Mucosa of rectum (tissue), 2 donors: Measurements from ENCODE around the gene MGST2.
A peak's percentile ranks its signal among the peaks of the same experiment; 100 is the strongest.
"Not testable (repeated sequence)": the region's sequence is repeated elsewhere in the genome, so short reads cannot be mapped to it uniquely, and the experiment has no call there.

Experiments
- H3K27ac ChIP-seq, 2 donors: one replicate each; pipeline ENCODE4 v1.7.0; 2013; ENCODE audit warnings: inconsistent platforms in 2 of 2, low read depth in 2 of 2, low read length in 2 of 2
- H3K27me3 ChIP-seq, 2 donors: one replicate each; pipeline ENCODE4 v1.7.0; 2013; ENCODE audit warnings: low read length in 2 of 2; ENCODE audit not compliant: control insufficient read depth in 2 of 2, insufficient read depth in 2 of 2
- H3K36me3 ChIP-seq, 2 donors: one replicate each; pipeline ENCODE4 v1.7.0; 2013; ENCODE audit warnings: low read length in 2 of 2; ENCODE audit not compliant: control insufficient read depth in 2 of 2, insufficient read depth in 2 of 2
- H3K4me1 ChIP-seq, 2 donors: one replicate each; pipeline ENCODE4 v1.7.0; 2013; ENCODE audit warnings: low read length in 2 of 2, mild to moderate bottlenecking in 1 of 2; ENCODE audit not compliant: control insufficient read depth in 2 of 2, insufficient read depth in 2 of 2
- H3K4me3 ChIP-seq, 2 donors: one replicate each; pipeline ENCODE4 v1.7.0; 2013; ENCODE audit warnings: low read length in 2 of 2
- H3K9ac ChIP-seq, 2 donors: one replicate each; pipeline ENCODE4 v1.7.0; 2013; ENCODE audit warnings: low read length in 2 of 2, low read depth in 1 of 2, mild to moderate bottlenecking in 1 of 2
- H3K9me3 ChIP-seq, 2 donors: one replicate each; pipeline ENCODE4 v1.7.0; 2013; ENCODE audit warnings: low read length in 2 of 2; ENCODE audit not compliant: control insufficient read depth in 2 of 2
- donor health status: healthy.
- donor health status: Normal muscosa, but diverticular disease.

The MGST2 gene

DNA sequence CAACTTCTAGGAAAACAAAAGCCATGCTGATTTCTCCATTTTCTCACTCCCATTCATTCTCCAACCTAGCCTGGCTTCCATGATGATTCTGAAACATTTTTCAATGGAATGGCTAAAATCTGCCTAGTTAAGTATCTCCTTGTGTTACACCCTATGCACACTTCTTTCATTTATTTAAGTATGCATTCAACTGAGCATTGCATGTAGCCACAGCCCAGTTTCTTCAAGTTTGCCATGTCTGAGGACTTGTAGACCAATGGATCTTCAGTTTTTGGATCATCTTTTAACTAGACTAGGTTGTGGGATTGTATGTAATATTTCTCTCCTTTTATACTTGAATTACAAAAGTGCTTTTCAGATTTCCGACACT is 35.5 kb upstream of the MGST2 start:
- no peaks in the 10 kb centered on the region for H3K27me3 ChIP-seq

GRCh38 chr4:139630991-139631390 is 34.6 kb upstream of the MGST2 start:
- Histone ChIP-seq H3K36me3 (no peaks in the 10 kb centered on the region), H3K9ac (no peak overlapping the region), H3K9me3 (no peaks in the 10 kb centered on the region), H3K4me1 (peaks cover 0 to 2% of the 10 kb centered on the region in 2 donors), H3K27ac (no peak overlapping the region), H3K4me3 (no peak overlapping the region), H3K27me3 (no peaks in the 10 kb centered on the region)

More for the DNA sequence above, 35.5 kb upstream of the MGST2 start:
- no peak overlapping the region for H3K4me3 ChIP-seq
- H3K4me1 ChIP-seq: peaks cover 0 to 2% of the 10 kb centered on the region in 2 donors
- H3K9ac ChIP-seq: no peak overlapping the region
- H3K9me3 ChIP-seq: no peaks in the 10 kb centered on the region
- H3K36me3 ChIP-seq: no peaks in the 10 kb centered on the region
- H3K27ac ChIP-seq: no peak overlapping the region

GRCh38 chr4:139631791-139632190 is 33.8 kb upstream of the MGST2 start:
- no peaks in the 10 kb centered on the region for H3K36me3 ChIP-seq
- H3K4me3 ChIP-seq: no peak overlapping the region
- no peak overlapping the region for H3K9ac ChIP-seq
- H3K4me1 ChIP-seq: peaks cover 0 to 2% of the 10 kb centered on the region in 2 donors
- H3K9me3 ChIP-seq: no peaks in the 10 kb centered on the region
- no peaks in the 10 kb centered on the region for H3K27me3 ChIP-seq
- H3K27ac ChIP-seq: no peak overlapping the region

DNA sequence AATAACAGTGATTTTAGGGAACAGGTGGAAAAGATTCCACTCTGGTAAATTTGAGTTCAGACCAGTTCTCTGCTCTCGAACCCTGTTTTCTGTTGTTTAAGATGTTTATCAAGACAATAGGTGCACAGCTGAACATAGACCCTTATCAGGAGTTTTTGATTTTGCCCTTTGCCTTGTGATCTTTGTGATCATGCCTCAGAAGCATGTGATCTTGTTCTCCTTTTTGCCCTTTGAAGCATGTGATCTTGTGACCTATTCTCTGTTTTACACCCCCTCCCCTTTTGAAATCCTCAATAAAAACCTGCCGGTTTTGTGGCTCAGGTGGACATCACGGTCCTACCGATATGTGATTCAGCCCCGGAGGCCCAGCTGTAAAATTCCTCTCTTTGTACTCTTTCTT is 32.9 kb upstream of the MGST2 start:
- H3K4me3 ChIP-seq: not testable (repeated sequence)

GRCh38 chr4:139633195-139633594 is 32.4 kb upstream of the MGST2 start:
- H3K36me3 ChIP-seq: no peaks in the 10 kb centered on the region
- peaks cover 0 to 2% of the 10 kb centered on the region in 2 donors for H3K9me3 ChIP-seq
- H3K27ac ChIP-seq: no peak overlapping the region
- peaks cover 0 to 2% of the 10 kb centered on the region in 2 donors for H3K4me1 ChIP-seq
- H3K27me3 ChIP-seq: no peaks in the 10 kb centered on the region
- H3K9ac ChIP-seq: no peak overlapping the region
- H3K4me3 ChIP-seq: peak overlapping the region; percentile 10 to 58

More for the DNA sequence above, 32.9 kb upstream of the MGST2 start:
- H3K27ac ChIP-seq, H3K27me3 ChIP-seq, H3K9ac ChIP-seq, H3K36me3 ChIP-seq, H3K4me1 ChIP-seq, H3K9me3 ChIP-seq: not testable (repeated sequence)

DNA sequence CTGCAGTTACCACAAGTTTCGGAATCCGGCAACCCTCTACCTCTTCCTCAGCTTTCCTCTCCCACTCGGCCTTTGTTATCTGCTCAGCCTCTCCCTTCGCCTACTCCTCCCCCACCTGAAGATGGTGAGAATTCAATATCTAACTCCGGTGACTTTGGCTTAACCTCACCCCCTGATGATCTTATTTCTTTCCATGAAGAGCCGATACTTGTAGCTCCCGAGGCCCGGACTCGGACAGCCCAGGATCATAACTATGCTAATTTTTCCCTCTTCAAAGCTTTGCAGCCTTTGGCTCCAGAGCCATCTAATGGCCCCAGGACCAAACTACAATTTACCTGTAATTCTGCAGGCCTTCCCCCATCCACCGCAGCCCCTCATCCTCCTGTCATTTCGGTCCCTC is 32.0 kb upstream of the MGST2 start:
- no peak overlapping the region for H3K27ac ChIP-seq
- H3K27me3 ChIP-seq: no peaks in the 10 kb centered on the region
- H3K4me3 ChIP-seq: peak overlapping the region; percentile 10 to 58
- no peaks in the 10 kb centered on the region for H3K4me1 ChIP-seq
- H3K36me3 ChIP-seq: no peaks in the 10 kb centered on the region
- H3K9ac ChIP-seq: no peak overlapping the region
- H3K9me3 ChIP-seq: peaks cover 0 to 2% of the 10 kb centered on the region in 2 donors

GRCh38 chr4:139635966-139636365 is 29.7 kb upstream of the MGST2 start:
- no peaks in the 10 kb centered on the region for H3K4me1 ChIP-seq
- H3K27me3 ChIP-seq: no peaks in the 10 kb centered on the region
- H3K9me3 ChIP-seq: peaks cover 0 to 5% of the 10 kb centered on the region in 2 donors
- H3K36me3 ChIP-seq: no peaks in the 10 kb centered on the region
- no peak overlapping the region for H3K9ac ChIP-seq
- no peak overlapping the region for H3K4me3 ChIP-seq
- no peak overlapping the region for H3K27ac ChIP-seq

GRCh38 chr4:139638306-139638705 is 27.3 kb upstream of the MGST2 start:
- not testable (repeated sequence) for H3K4me1 ChIP-seq, H3K36me3 ChIP-seq, H3K4me3 ChIP-seq, H3K9ac ChIP-seq, H3K27me3 ChIP-seq, H3K27ac ChIP-seq, H3K9me3 ChIP-seq

GRCh38 chr4:139639654-139640053 is 26.0 kb upstream of the MGST2 start:
- H3K9me3 ChIP-seq: peaks cover 0 to 5% of the 10 kb centered on the region in 2 donors
- no peak overlapping the region for H3K9ac ChIP-seq
- no peak overlapping the region for H3K27ac ChIP-seq
- no peak overlapping the region for H3K4me3 ChIP-seq
- no peaks in the 10 kb centered on the region for H3K27me3 ChIP-seq
- no peaks in the 10 kb centered on the region for H3K4me1 ChIP-seq
- H3K36me3 ChIP-seq: no peaks in the 10 kb centered on the region

- Histone ChIP-seq H3K9ac (no peak overlapping the region), H3K27me3 (no peaks in the 10 kb centered on the region), H3K9me3 (peaks cover 0 to 5% of the 10 kb centered on the region in 2 donors), H3K36me3 (no peaks in the 10 kb centered on the region), H3K4me3 (no peak overlapping the region), H3K4me1 (no peaks in the 10 kb centered on the region), H3K27ac (no peak overlapping the region)
Observed at GRCh38 chr4:139641218-139641617, 24.4 kb upstream of the MGST2 start.

- Histone ChIP-seq H3K27me3 (no peaks in the 10 kb centered on the region), H3K9ac (no peak overlapping the region), H3K4me1 (no peaks in the 10 kb centered on the region), H3K27ac (no peak overlapping the region), H3K9me3 (peaks cover 0 to 5% of the 10 kb centered on the region in 2 donors), H3K36me3 (no peaks in the 10 kb centered on the region), H3K4me3 (no peak overlapping the region)
Observed at GRCh38 chr4:139642364-139642763, 23.3 kb upstream of the MGST2 start.
